BJ (cell line): ENCODE data around the gene PLCD4. TPM values are rescaled to one million over a fixed set of nuclear protein-coding genes. Genes with fewer than 3 reads are reported as not detected.

Source experiments
- CTCF ChIA-PET: fragments of 350-600 bp; formaldehyde crosslinking; extraction: SDS; loops from one replicate; lab custom pipeline; 2021; ENCODE audit warnings: antibody characterized with exemption, inconsistent platforms; lab: Yijun Ruan, JAX
- POLR2A ChIA-PET: fragments of 300-600 bp; sonication (Branson Sonifier 250); formaldehyde crosslinking; extraction: SDS; loops from one replicate; lab custom pipeline; 2021; ENCODE audit warnings: antibody characterized with exemption; lab: Charles Lee
- DNase-seq: peaks from one replicate; pipeline ENCODE4 v3.0.0-alpha.2; 2011; ENCODE audit warnings: low read depth
- H3K27me3 ChIP-seq: 2 replicates; pipeline ENCODE4 v1.6.0; 2011; ENCODE audit warnings: low read length; ENCODE audit not compliant: control insufficient read depth, insufficient read depth
- H3K36me3 ChIP-seq: 2 replicates; pipeline ENCODE4 v1.5.1; 2011; ENCODE audit warnings: low read length; ENCODE audit not compliant: control insufficient read depth, insufficient read depth
- H3K4me3 ChIP-seq: 2 replicates; pipeline ENCODE4 v1.5.1; 2011; ENCODE audit warnings: low read depth, mild to moderate bottlenecking, control low read depth, low read length
- CTCF ChIP-seq: IDR thresholded peaks from 2 replicates; pipeline ENCODE4 v1.5.1; 2011; ENCODE audit warnings: low read depth, mild to moderate bottlenecking, control low read depth, inconsistent platforms, low read length, moderate library complexity; ENCODE audit not compliant: insufficient read depth
- polyA plus RNA-seq: library from polyadenylated mRNA; depleted of rRNA; stranded (reverse); fragments of >200 nt; gene quantifications from 2 replicates; pipeline ENCODE4 v1.2.3, GENCODE V29; 2011

Gene PLCD4
- polyA plus RNA-seq, 1 experiment: 1.1 TPM

GRCh38 chr2:218621007-218621406 lies 13.3 kb downstream of the PLCD4 start:
- H3K36me3 ChIP-seq: no peaks in the 10 kb centered on the region
- H3K4me3 ChIP-seq: no peak overlapping the region
- CTCF ChIA-PET: interaction anchor here (1.0 to 1.4 kb wide), 2 partner anchors 10 to 13 kb away, joined by 4 read pairs; partner anchors contain the start of gene PLCD4
- TF ChIP-seq CTCF: no peak
- no peak for DNase-seq
- no peaks in the 10 kb centered on the region for H3K27me3 ChIP-seq
- POLR2A ChIA-PET: no interaction called here

- no peak for DNase-seq
- Histone ChIP-seq H3K4me3 (no peak overlapping the region), H3K27me3 (no peaks in the 10 kb centered on the region), H3K36me3 (no peaks in the 10 kb centered on the region)
- ChIA-PET POLR2A (no interaction called here), CTCF (no interaction called here)
- no peak for TF ChIP-seq CTCF
These were observed 15.1 kb downstream of the PLCD4 start for GRCh38 chr2:218622606-218623365.

- POLR2A ChIA-PET: no interaction called here
These were observed 15.6 kb downstream of the PLCD4 start for GRCh38 chr2:218623366-218623705.

GRCh38 chr2:218626369-218626768 lies 18.7 kb downstream of the PLCD4 start:
- ChIA-PET CTCF (no interaction called here), POLR2A (interaction anchor here (0.7 kb wide), 1 partner anchor 51 kb away, joined by 7 read pairs; no protein-coding TSS in a partner anchor)
- TF ChIP-seq CTCF: no peak
- Histone ChIP-seq H3K36me3 (no peaks in the 10 kb centered on the region), H3K4me3 (no peak overlapping the region), H3K27me3 (no peaks in the 10 kb centered on the region)
- DNase-seq: no peak

More at GRCh38 chr2:218623366-218623705, 15.6 kb downstream of the PLCD4 start:
- no peak for DNase-seq
- Histone ChIP-seq H3K4me3 (no peak overlapping the region), H3K36me3 (no peaks in the 10 kb centered on the region), H3K27me3 (no peaks in the 10 kb centered on the region)
- TF ChIP-seq CTCF: no peak
- CTCF ChIA-PET: no interaction called here

GRCh38 chr2:218627939-218628338 lies 20.2 kb downstream of the PLCD4 start:
- no peak overlapping the region for H3K4me3 ChIP-seq
- TF ChIP-seq CTCF: no peak
- no peaks in the 10 kb centered on the region for H3K27me3 ChIP-seq
- ChIA-PET POLR2A (no interaction called here), CTCF (interaction anchor here (1.2 to 1.6 kb wide), 2 partner anchors 9 to 20 kb away, joined by 3 to 4 read pairs; no protein-coding TSS in a partner anchor)
- H3K36me3 ChIP-seq: no peaks in the 10 kb centered on the region
- DNase-seq: no peak
